Measurements from ENCODE around the gene FDXR. TPM values are rescaled to one million over a fixed set of nuclear protein-coding genes. Genes with fewer than 3 reads are reported as not detected.
A peak's percentile ranks its signal among the peaks of the same experiment; 100 is the strongest.

The FDXR gene
- total RNA-seq, 2 donors from 2014 or later = 17.7 to 26.9 TPM

DNA sequence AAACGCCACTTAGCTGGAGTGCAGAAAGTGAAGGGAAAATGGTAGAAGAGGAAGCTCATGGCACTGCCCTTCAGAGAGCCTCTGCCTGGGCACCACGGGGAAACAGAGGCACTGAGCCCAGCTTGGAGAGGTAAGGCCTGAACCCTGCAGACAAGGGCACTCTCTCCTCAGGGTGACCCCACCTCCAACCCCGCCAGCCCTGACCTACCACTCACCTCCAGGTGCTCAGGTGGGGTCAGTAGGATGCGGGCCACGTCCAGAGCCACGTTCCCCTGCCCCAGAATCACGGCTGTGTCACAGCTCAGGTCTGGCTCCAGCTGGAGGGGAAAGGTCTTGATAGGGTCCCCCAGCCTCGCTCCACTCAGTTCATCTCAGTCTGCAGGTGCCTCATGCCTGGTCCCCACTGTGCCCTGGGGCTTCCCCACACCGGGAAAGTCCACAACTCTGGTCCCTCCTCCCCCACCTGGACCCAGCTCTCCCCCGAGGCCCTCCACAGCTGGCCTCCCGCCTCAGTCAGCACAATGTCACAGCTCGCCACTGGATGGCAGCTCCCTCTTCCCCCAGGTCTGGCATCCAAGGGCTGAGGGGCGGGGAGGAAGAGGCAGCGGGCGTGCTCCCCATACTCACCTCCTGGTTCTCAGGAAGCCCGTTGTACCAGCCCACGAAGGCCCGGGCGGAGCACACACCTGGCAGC, 7.1 kb downstream of the FDXR start:
- Histone ChIP-seq H3K27me3 (peaks cover 16% of the 10 kb centered on the region), H3K4me3 (no peak overlapping the region), H3K27ac (no peak overlapping the region), H3K9ac (ENCODE audit: low read depth in 2 of 2, low read length in 2 of 2) (no peak overlapping the region), H3K9me3 (no peaks in the 10 kb centered on the region), H3K4me1 (peaks cover 9% of the 10 kb centered on the region), H3K36me3 (no peaks in the 10 kb centered on the region)
- intact Hi-C loops (cut with DNase I) = loop anchor here (2.0 kb wide), 1 partner anchor 75 kb away; no protein-coding TSS in a partner anchor
- no peak for TF ChIP-seq CTCF (IDR thresholded peaks at IDR 0.05)
- no peak for DNase-seq

- Histone ChIP-seq H3K36me3 (no peaks in the 10 kb centered on the region), H3K9ac (ENCODE audit: low read depth in 2 of 2, low read length in 2 of 2) (no peak overlapping the region), H3K27me3 (peaks cover 23% of the 10 kb centered on the region), H3K9me3 (no peaks in the 10 kb centered on the region), H3K27ac (no peak overlapping the region), H3K4me3 (no peak overlapping the region), H3K4me1 (peaks cover 9% of the 10 kb centered on the region)
- peak; percentile 77 for DNase-seq
- intact Hi-C loops (cut with DNase I) = loop anchor here (2.0 to 5.0 kb wide), 2 partner anchors 74 to 123 kb away; no protein-coding TSS in a partner anchor
- TF ChIP-seq CTCF (IDR thresholded peaks at IDR 0.05) = peak; percentile 96
Observed at GRCh38 chr17:74864866-74865395, 7.9 kb downstream of the FDXR start.

GRCh38 chr17:74864297-74864865, 8.4 kb downstream of the FDXR start:
- Histone ChIP-seq H3K36me3 (no peaks in the 10 kb centered on the region), H3K4me1 (peaks cover 9% of the 10 kb centered on the region), H3K27ac (no peak overlapping the region), H3K9ac (ENCODE audit: low read depth in 2 of 2, low read length in 2 of 2) (no peak overlapping the region), H3K4me3 (no peak overlapping the region), H3K9me3 (no peaks in the 10 kb centered on the region), H3K27me3 (peaks cover 28% of the 10 kb centered on the region)
- no peak for TF ChIP-seq CTCF (IDR thresholded peaks at IDR 0.05)
- intact Hi-C loops (cut with DNase I) = loop anchor here (2.0 to 5.0 kb wide), 2 partner anchors 74 to 122 kb away; no protein-coding TSS in a partner anchor
- DNase-seq = no peak

DNA sequence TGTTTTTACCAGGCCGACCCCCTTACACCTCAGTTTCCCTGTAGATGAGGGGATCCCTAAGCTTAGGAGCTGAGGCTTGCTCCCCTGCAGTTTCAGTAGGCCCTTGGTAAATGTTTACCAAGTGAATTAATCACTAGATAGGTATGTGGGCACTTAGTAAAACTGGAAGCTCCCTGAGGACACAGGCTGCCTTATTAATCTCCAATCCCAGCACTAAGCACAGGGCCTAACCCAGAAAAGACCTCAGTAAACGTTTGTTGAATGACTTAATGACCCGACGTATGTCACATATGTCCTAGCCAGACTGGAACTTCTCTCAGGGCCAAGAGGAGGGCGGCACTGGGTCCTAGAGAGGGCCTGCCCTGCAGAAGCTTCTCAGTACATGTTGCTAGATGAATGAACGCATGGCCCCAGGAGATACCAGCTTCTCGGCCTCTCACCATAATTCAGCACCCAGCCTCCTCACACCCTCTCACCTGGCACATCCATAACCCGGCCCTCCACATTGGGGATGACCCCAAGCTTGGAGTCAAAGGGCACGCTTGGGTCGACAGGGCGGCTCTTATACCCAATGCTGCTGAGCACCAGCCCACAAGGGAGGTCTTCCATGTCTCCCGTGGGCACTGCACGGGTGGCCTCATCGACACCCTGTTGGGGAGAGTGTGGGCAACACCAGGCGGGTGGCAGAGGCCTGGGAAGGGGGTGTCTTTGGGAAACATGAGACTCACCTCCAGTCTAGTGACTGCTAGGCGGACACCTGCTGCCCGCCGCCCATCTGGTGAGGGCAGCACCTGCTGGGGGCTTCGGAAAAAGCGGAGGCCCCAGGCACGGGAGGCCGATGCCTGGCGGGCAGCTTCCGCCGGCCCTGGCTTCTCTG, 9.1 kb downstream of the FDXR start:
- Histone ChIP-seq H3K9me3 (no peaks in the 10 kb centered on the region), H3K9ac (ENCODE audit: low read depth in 2 of 2, low read length in 2 of 2) (no peak overlapping the region), H3K4me3 (no peak overlapping the region), H3K36me3 (no peaks in the 10 kb centered on the region), H3K27ac (no peak overlapping the region), H3K27me3 (peaks cover 35% of the 10 kb centered on the region), H3K4me1 (peaks cover 9% of the 10 kb centered on the region)
- TF ChIP-seq CTCF (IDR thresholded peaks at IDR 0.05) = no peak
- intact Hi-C loops (cut with DNase I) = loop anchor here (2.0 to 5.0 kb wide), 2 partner anchors 73 to 121 kb away; no protein-coding TSS in a partner anchor
- no peak for DNase-seq

DNA sequence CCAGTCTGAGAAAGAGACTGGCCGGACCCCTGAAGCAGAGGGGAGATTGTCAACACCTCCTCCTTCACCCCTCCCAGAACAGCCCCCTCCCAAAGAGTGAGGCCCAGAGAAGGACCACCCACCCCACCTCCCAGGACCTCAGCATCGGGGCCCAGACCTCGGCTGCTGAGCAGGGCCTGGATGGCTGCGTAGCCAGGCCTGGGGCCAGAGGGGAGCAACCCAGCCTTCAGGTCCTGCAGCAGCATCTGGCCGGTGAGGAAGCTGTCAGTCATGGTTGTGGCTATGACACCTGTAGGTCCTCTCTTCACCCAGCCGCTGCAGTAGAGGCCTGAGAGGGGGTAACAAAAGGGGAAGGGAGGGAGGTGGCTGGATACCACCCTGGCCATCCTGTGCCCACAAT, 9.9 kb downstream of the FDXR start:
- no peak for TF ChIP-seq CTCF (IDR thresholded peaks at IDR 0.05)
- no peaks in the 10 kb centered on the region for H3K36me3 ChIP-seq
- no peak overlapping the region for H3K9ac ChIP-seq (ENCODE audit: low read depth in 2 of 2, low read length in 2 of 2)
- no peak overlapping the region for H3K4me3 ChIP-seq
- H3K27me3 ChIP-seq = peaks cover 37% of the 10 kb centered on the region
- no peaks in the 10 kb centered on the region for H3K9me3 ChIP-seq
- DNase-seq = no peak
- intact Hi-C loops (cut with DNase I) = loop anchor here (5.0 kb wide), 1 partner anchor 121 kb away; no protein-coding TSS in a partner anchor
- H3K27ac ChIP-seq = no peak overlapping the region
- peaks cover 9% of the 10 kb centered on the region for H3K4me1 ChIP-seq

Measured in colonic mucosa (tissue), 4 donors.